ENCODE measurements around the gene TMEM271.

The TMEM271 gene

DNA sequence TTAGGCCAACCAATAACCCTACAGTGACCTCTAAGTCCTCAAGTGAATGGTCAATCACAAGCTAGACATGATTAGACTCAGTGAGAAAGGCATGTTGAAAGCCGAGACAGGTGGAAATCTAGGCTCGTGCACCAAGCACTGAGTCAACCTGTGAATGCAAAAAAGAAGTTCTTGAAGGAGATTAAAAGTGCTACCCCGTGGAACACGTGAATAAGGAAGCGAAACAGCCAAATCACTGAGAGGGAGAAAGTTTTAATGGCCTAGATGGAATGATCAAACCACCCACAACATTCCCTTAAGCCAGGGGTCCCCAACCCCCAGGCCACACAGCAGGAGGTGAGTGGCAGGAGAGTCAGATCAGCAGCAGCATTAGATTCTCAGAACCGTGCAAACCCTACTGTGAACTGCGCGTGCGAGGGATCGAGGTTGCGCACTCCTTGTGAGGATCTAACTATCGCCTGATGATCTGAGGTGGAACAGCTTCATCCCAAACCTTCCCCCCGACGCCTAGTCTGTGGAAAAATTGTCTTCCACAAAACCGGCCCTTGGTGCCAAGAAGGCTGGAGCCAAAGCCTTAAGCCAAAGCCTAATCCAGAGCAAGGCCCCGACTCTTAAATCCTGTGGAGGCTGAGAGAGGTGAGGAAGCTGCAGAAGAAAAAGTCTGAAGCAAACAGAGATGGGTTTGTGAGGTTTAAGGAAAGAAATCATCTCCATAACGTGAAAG, 29.8 kb upstream of the TMEM271 start:
- peaks cover 8% of the 10 kb centered on the region; the same call in 1 of the 2 replicates for H3K9me3 ChIP-seq (ENCODE audit: insufficient read depth, low read length)
- TF ChIP-seq CTCF (IDR thresholded peaks at IDR 0.05; ENCODE audit: low read depth, low read length) (no peak), EZH2phosphoT487 (IDR thresholded peaks at IDR 0.05; ENCODE audit: low read depth) (no peak)
- H3K9ac ChIP-seq (ENCODE audit: low read length): no peak overlapping the region; the same call in 1 of the 2 replicates
- H3K4me1 ChIP-seq (ENCODE audit: low read length): peaks cover 33% of the 10 kb centered on the region
- no peaks in the 10 kb centered on the region for H3K79me2 ChIP-seq (ENCODE audit: low read length)
- peak overlapping the region; percentile 64 for H3K27ac ChIP-seq (ENCODE audit: low read length)
- H4K20me1 ChIP-seq (ENCODE audit: insufficient read depth, low read length): no peaks in the 10 kb centered on the region
- peak overlapping the region; percentile 44 for H3K4me2 ChIP-seq (ENCODE audit: low read length)
- H3K4me3 ChIP-seq (ENCODE audit: low read length): no peak overlapping the region
- no peaks in the 10 kb centered on the region for H3K36me3 ChIP-seq (replicated peaks; ENCODE audit: low read depth, low read length)
- no peaks in the 10 kb centered on the region for H3K27me3 ChIP-seq (ENCODE audit: low read depth, low read length)
- no peak overlapping the region for H2AFZ ChIP-seq (ENCODE audit: low read depth, low read length)

GRCh38 chr4:604131-604530, 28.0 kb upstream of the TMEM271 start:
- Histone ChIP-seq H3K79me2 (ENCODE audit: low read length) (no peaks in the 10 kb centered on the region), H3K36me3 (replicated peaks; ENCODE audit: low read depth, low read length) (no peaks in the 10 kb centered on the region), H4K20me1 (ENCODE audit: insufficient read depth, low read length) (no peaks in the 10 kb centered on the region), H3K4me2 (ENCODE audit: low read length) (peak overlapping the region; percentile 15; the same call in 1 of the 2 replicates), H2AFZ (ENCODE audit: low read depth, low read length) (no peak overlapping the region), H3K27me3 (ENCODE audit: low read depth, low read length) (no peaks in the 10 kb centered on the region), H3K9me3 (ENCODE audit: insufficient read depth, low read length) (peaks cover 8% of the 10 kb centered on the region; the same call in 1 of the 2 replicates), H3K27ac (ENCODE audit: low read length) (no peak overlapping the region), H3K9ac (ENCODE audit: low read length) (no peak overlapping the region), H3K4me3 (ENCODE audit: low read length) (no peak overlapping the region), H3K4me1 (ENCODE audit: low read length) (peaks cover 33% of the 10 kb centered on the region)
- TF ChIP-seq CTCF (IDR thresholded peaks at IDR 0.05; ENCODE audit: low read depth, low read length): no peak
- TF ChIP-seq EZH2phosphoT487 (IDR thresholded peaks at IDR 0.05; ENCODE audit: low read depth): no peak

- Histone ChIP-seq H2AFZ (ENCODE audit: low read depth, low read length) (no peak overlapping the region), H3K4me2 (ENCODE audit: low read length) (no peak overlapping the region), H3K27ac (ENCODE audit: low read length) (no peak overlapping the region), H3K27me3 (ENCODE audit: low read depth, low read length) (no peaks in the 10 kb centered on the region), H3K9me3 (ENCODE audit: insufficient read depth, low read length) (peaks cover 8% of the 10 kb centered on the region; the same call in 1 of the 2 replicates), H3K79me2 (ENCODE audit: low read length) (no peaks in the 10 kb centered on the region), H3K4me3 (ENCODE audit: low read length) (no peak overlapping the region), H3K9ac (ENCODE audit: low read length) (no peak overlapping the region), H3K4me1 (ENCODE audit: low read length) (peaks cover 28% of the 10 kb centered on the region), H3K36me3 (replicated peaks; ENCODE audit: low read depth, low read length) (no peaks in the 10 kb centered on the region), H4K20me1 (ENCODE audit: insufficient read depth, low read length) (no peaks in the 10 kb centered on the region)
- TF ChIP-seq EZH2phosphoT487 (IDR thresholded peaks at IDR 0.05; ENCODE audit: low read depth): no peak
- peak; percentile 57 for TF ChIP-seq CTCF (IDR thresholded peaks at IDR 0.05; ENCODE audit: low read depth, low read length)
These were observed 26.5 kb upstream of the TMEM271 start for GRCh38 chr4:602559-602942.

GRCh38 chr4:601612-602558, 25.8 kb upstream of the TMEM271 start:
- TF ChIP-seq EZH2phosphoT487 (IDR thresholded peaks at IDR 0.05; ENCODE audit: low read depth) (no peak), CTCF (IDR thresholded peaks at IDR 0.05; ENCODE audit: low read depth, low read length) (no peak)
- peaks cover 28% of the 10 kb centered on the region for H3K4me1 ChIP-seq (ENCODE audit: low read length)
- no peaks in the 10 kb centered on the region for H4K20me1 ChIP-seq (ENCODE audit: insufficient read depth, low read length)
- no peak overlapping the region for H2AFZ ChIP-seq (ENCODE audit: low read depth, low read length)
- no peak overlapping the region for H3K4me2 ChIP-seq (ENCODE audit: low read length)
- H3K27me3 ChIP-seq (ENCODE audit: low read depth, low read length): no peaks in the 10 kb centered on the region
- no peak overlapping the region for H3K27ac ChIP-seq (ENCODE audit: low read length)
- peaks cover 8% of the 10 kb centered on the region; the same call in 1 of the 2 replicates for H3K9me3 ChIP-seq (ENCODE audit: insufficient read depth, low read length)
- no peak overlapping the region for H3K9ac ChIP-seq (ENCODE audit: low read length)
- no peaks in the 10 kb centered on the region for H3K36me3 ChIP-seq (replicated peaks; ENCODE audit: low read depth, low read length)
- no peaks in the 10 kb centered on the region for H3K79me2 ChIP-seq (ENCODE audit: low read length)
- H3K4me3 ChIP-seq (ENCODE audit: low read length): no peak overlapping the region

Measured in OCI-LY3 (cell line).